ENCODE measurements around the gene R3HDM4.

DNA sequence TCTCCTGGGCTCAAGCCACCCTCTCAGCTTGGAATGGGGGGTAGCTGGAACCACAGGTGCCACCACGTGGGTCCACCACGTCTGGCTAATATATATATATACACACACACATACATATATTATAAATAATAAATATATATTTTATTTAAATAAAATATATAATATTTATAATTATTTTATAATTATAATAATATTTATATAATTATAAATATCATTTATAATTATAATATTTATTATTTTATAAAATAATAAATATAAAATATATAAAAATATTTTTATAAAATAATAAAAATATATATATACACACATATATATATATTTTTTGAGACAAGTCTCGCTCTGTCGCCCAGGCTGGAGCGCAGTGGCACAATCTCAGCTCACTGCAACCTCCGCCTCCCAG lies 58.5 kb downstream of the R3HDM4 start:
- TF ChIP-seq POLR2A (IDR thresholded peaks at IDR 0.05), result no peak
- TF ChIP-seq, protein P1, sequence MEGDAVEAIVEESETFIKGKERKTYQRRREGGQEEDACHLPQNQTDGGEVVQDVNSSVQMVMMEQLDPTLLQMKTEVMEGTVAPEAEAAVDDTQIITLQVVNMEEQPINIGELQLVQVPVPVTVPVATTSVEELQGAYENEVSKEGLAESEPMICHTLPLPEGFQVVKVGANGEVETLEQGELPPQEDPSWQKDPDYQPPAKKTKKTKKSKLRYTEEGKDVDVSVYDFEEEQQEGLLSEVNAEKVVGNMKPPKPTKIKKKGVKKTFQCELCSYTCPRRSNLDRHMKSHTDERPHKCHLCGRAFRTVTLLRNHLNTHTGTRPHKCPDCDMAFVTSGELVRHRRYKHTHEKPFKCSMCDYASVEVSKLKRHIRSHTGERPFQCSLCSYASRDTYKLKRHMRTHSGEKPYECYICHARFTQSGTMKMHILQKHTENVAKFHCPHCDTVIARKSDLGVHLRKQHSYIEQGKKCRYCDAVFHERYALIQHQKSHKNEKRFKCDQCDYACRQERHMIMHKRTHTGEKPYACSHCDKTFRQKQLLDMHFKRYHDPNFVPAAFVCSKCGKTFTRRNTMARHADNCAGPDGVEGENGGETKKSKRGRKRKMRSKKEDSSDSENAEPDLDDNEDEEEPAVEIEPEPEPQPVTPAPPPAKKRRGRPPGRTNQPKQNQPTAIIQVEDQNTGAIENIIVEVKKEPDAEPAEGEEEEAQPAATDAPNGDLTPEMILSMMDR (IDR thresholded peaks at IDR 0.05), result no peak
